Lower leg skin (tissue), 4 donors: ENCODE data around the gene C6orf136. TPM values are rescaled to one million over a fixed set of nuclear protein-coding genes. Genes with fewer than 3 reads are reported as not detected.
"Not testable (repeated sequence)": the region's sequence is repeated elsewhere in the genome, so short reads cannot be mapped to it uniquely, and the experiment has no call there.

Experiments used
- DNase-seq, 2 donors: peaks; one replicate each; pipeline ENCODE4 v3.0.0-alpha.2; 2019; ENCODE audit warnings: low spot score in 2 of 2
- H3K4me3 ChIP-seq: fragments of 200-600 bp; sonication (generic); 2 replicates; pipeline ENCODE4 v1.5.1; 2017; ENCODE audit warnings: mild to moderate bottlenecking, low read depth; ENCODE audit not compliant: poor library complexity, severe bottlenecking
- CTCF ChIP-seq, 3 donors: fragments of 450-650 bp; IDR thresholded peaks; one replicate each; pipeline ENCODE4 v1.5.1; 2016; ENCODE audit warnings: antibody characterized with exemption in 3 of 3, mild to moderate bottlenecking in 3 of 3, moderate library complexity in 2 of 3
- POLR2A ChIP-seq, 2 donors: fragments of 450-650 bp; IDR thresholded peaks; one replicate each; pipeline ENCODE4 v1.6.1; 2016 to 2017; ENCODE audit warnings: antibody characterized with exemption in 2 of 2, mild to moderate bottlenecking in 1 of 2, moderate library complexity in 1 of 2
- whole genome bisulfite sequencing, 2 donors: methylation state at CpG; one replicate each; pipeline ENCODE4 v1.1.5; 2018; 5-methylcytosine and 5-hydroxymethylcytosine counted together
- intact Hi-C: fragments of 100-400 bp; cut with DNase I; formaldehyde crosslinking; loops from one replicate; pipeline ENCODE4 v1.15.0; 2023; ENCODE audit warnings: low total_unique reads
- total RNA-seq, 4 donors: library from RNA; depleted of rRNA; stranded (reverse); fragments of >200 nt; gene quantifications; one replicate each; pipeline ENCODE4 v1.1.0, GENCODE V29; 2016

The C6orf136 gene
- total RNA-seq, 4 donors from 2014 or later: 9.6 to 31.9 (median 13.9) TPM

GRCh38 chr6:30657454-30657853 is 10.5 kb downstream of the C6orf136 start:
- TF ChIP-seq POLR2A (IDR thresholded peaks at IDR 0.05): no peak
- TF ChIP-seq CTCF (IDR thresholded peaks at IDR 0.05): no peak
- H3K4me3 ChIP-seq: no peak overlapping the region
- no peak for DNase-seq
- intact Hi-C loops: no loop called here

- H3K4me3 ChIP-seq, DNase-seq, intact Hi-C loops: not testable (repeated sequence)
- 96 to 97% methylated on average over 5 of the region's 5 CpGs for WGBS, 2 donors
Observed at GRCh38 chr6:30657922-30658321, 11.0 kb downstream of the C6orf136 start.

- intact Hi-C loops: no loop called here
- 93 to 95% methylated on average over 34 of the region's 34 CpGs for WGBS, 2 donors
- TF ChIP-seq CTCF (IDR thresholded peaks at IDR 0.05) (no peak), POLR2A (IDR thresholded peaks at IDR 0.05) (no peak)
- no peak for DNase-seq
- no peak overlapping the region for H3K4me3 ChIP-seq
Observed at GRCh38 chr6:30664994-30665767, 18.2 kb downstream of the C6orf136 start.

GRCh38 chr6:30666300-30666699 is 19.4 kb downstream of the C6orf136 start:
- DNase-seq, H3K4me3 ChIP-seq, intact Hi-C loops: not testable (repeated sequence)
- 70 to 76% methylated on average over 2 of the region's 2 CpGs for WGBS, 2 donors

- intact Hi-C loops: no loop called here
- H3K4me3 ChIP-seq: no peak overlapping the region
- no peak for TF ChIP-seq CTCF (IDR thresholded peaks at IDR 0.05)
- no peak for TF ChIP-seq POLR2A (IDR thresholded peaks at IDR 0.05)
- no peak for DNase-seq
- whole genome bisulfite sequencing, 2 donors: 86 to 88% methylated on average over 27 of the region's 27 CpGs
Observed at GRCh38 chr6:30670760-30671527, 24.0 kb downstream of the C6orf136 start.

GRCh38 chr6:30672445-30673253 is 25.7 kb downstream of the C6orf136 start, which contains the start of gene DHX16:
Gene DHX16, minus strand, starts transcription at chr6:30673006. Its CDS starts 165 bp downstream, at chr6:30672841.
- H3K4me3 ChIP-seq: peak within 1 kb of the TSS; percentile 88
- peak in 1 of 3 donors; percentile 39 for TF ChIP-seq CTCF (IDR thresholded peaks at IDR 0.05)
- TF ChIP-seq POLR2A (IDR thresholded peaks at IDR 0.05): no peak
- peak; percentile 95 to 99 for DNase-seq
- intact Hi-C loops: no loop called here
- WGBS, 2 donors: 1% methylated on average over 50 to 53 of the region's 57 CpGs
